WTC11 (cell line): ENCODE data around the gene ZDHHC14.
"Not testable (repeated sequence)": the region's sequence is repeated elsewhere in the genome, so short reads cannot be mapped to it uniquely, and the experiment has no call there.

Experiments
- FOXJ3 ChIP-seq: sonication (generic); formaldehyde crosslinking; IDR thresholded peaks from 2 replicates; pipeline ENCODE4 v1.9.0; 2021; ENCODE audit warnings: missing genetic modification reagents, mild to moderate bottlenecking, borderline replicate concordance
- FOXK1 ChIP-seq: sonication (generic); formaldehyde crosslinking; IDR thresholded peaks from 2 replicates; pipeline ENCODE4 v1.8.0; 2022; ENCODE audit warnings: mild to moderate bottlenecking, moderate library complexity, missing genetic modification reagents
- GABPB1 ChIP-seq: sonication (generic); formaldehyde crosslinking; IDR thresholded peaks from 2 replicates; pipeline ENCODE4 v1.8.1; 2023; ENCODE audit warnings: mild to moderate bottlenecking, missing genetic modification reagents
- JAZF1 ChIP-seq: fragments of 250-450 bp; sonication (Bioruptor Pico); IDR thresholded peaks from 2 replicates; pipeline ENCODE4 v1.9.0; 2021; ENCODE audit warnings: moderate library complexity, mild to moderate bottlenecking, inconsistent platforms
- ZBTB21 ChIP-seq: sonication (generic); formaldehyde crosslinking; IDR thresholded peaks from 2 replicates; pipeline ENCODE4 v1.8.1; 2023; ENCODE audit warnings: mild to moderate bottlenecking, missing genetic modification reagents, borderline replicate concordance
- TF ChIP-seq, protein P1 (sequence below): sonication (generic); formaldehyde crosslinking; IDR thresholded peaks from 2 replicates; pipeline ENCODE4 v1.8.0; 2022; ENCODE audit warnings: mild to moderate bottlenecking, missing genetic modification reagents
- TF ChIP-seq, protein P2 (sequence below): fragments of 200-600 bp; IDR thresholded peaks from 2 replicates; pipeline ENCODE4 v1.8.0; 2022; ENCODE audit warnings: antibody characterized with exemption
- TF ChIP-seq, protein P3 (sequence below): sonication (generic); formaldehyde crosslinking; IDR thresholded peaks from 2 replicates; pipeline ENCODE4 v1.8.0; 2023; ENCODE audit warnings: missing genetic modification reagents, mild to moderate bottlenecking, borderline replicate concordance
- TF ChIP-seq, protein P4 (sequence below): sonication (generic); formaldehyde crosslinking; IDR thresholded peaks from 2 replicates; pipeline ENCODE4 v1.8.0; 2022; ENCODE audit warnings: mild to moderate bottlenecking, missing genetic modification reagents

DNA sequence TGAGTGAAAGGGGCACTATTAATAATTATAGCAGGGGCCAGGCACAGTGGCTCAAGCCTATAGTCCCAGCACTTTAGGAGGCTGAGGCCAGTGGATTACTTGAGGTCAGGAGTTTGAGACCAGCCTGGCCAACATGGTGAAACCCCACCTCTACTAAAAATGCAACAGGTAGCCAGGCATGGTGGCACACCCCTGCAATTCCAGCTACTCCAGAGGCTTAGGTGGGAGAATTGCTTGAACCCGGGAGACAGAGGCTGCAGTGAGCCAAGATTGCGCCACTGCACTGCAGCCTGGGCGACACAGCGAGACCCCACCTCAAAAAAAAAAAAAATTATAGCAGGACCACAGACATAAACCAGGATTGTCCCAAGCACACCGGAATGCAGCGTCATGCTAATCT is 340.0 kb downstream of the ZDHHC14 start:
- TF ChIP-seq ZBTB21 (CRISPR knock-in tag); GABPB1 (CRISPR knock-in tag); JAZF1 (CRISPR knock-in tag); FOXJ3; FOXK1: not testable (repeated sequence)
- TF ChIP-seq, protein P1, sequence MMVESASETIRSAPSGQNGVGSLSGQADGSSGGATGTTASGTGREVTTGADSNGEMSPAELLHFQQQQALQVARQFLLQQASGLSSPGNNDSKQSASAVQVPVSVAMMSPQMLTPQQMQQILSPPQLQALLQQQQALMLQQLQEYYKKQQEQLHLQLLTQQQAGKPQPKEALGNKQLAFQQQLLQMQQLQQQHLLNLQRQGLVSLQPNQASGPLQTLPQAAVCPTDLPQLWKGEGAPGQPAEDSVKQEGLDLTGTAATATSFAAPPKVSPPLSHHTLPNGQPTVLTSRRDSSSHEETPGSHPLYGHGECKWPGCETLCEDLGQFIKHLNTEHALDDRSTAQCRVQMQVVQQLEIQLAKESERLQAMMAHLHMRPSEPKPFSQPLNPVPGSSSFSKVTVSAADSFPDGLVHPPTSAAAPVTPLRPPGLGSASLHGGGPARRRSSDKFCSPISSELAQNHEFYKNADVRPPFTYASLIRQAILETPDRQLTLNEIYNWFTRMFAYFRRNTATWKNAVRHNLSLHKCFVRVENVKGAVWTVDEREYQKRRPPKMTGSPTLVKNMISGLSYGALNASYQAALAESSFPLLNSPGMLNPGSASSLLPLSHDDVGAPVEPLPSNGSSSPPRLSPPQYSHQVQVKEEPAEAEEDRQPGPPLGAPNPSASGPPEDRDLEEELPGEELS: not testable (repeated sequence)
- TF ChIP-seq, protein P2, sequence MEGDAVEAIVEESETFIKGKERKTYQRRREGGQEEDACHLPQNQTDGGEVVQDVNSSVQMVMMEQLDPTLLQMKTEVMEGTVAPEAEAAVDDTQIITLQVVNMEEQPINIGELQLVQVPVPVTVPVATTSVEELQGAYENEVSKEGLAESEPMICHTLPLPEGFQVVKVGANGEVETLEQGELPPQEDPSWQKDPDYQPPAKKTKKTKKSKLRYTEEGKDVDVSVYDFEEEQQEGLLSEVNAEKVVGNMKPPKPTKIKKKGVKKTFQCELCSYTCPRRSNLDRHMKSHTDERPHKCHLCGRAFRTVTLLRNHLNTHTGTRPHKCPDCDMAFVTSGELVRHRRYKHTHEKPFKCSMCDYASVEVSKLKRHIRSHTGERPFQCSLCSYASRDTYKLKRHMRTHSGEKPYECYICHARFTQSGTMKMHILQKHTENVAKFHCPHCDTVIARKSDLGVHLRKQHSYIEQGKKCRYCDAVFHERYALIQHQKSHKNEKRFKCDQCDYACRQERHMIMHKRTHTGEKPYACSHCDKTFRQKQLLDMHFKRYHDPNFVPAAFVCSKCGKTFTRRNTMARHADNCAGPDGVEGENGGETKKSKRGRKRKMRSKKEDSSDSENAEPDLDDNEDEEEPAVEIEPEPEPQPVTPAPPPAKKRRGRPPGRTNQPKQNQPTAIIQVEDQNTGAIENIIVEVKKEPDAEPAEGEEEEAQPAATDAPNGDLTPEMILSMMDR: not testable (repeated sequence)
- TF ChIP-seq, protein P3, sequence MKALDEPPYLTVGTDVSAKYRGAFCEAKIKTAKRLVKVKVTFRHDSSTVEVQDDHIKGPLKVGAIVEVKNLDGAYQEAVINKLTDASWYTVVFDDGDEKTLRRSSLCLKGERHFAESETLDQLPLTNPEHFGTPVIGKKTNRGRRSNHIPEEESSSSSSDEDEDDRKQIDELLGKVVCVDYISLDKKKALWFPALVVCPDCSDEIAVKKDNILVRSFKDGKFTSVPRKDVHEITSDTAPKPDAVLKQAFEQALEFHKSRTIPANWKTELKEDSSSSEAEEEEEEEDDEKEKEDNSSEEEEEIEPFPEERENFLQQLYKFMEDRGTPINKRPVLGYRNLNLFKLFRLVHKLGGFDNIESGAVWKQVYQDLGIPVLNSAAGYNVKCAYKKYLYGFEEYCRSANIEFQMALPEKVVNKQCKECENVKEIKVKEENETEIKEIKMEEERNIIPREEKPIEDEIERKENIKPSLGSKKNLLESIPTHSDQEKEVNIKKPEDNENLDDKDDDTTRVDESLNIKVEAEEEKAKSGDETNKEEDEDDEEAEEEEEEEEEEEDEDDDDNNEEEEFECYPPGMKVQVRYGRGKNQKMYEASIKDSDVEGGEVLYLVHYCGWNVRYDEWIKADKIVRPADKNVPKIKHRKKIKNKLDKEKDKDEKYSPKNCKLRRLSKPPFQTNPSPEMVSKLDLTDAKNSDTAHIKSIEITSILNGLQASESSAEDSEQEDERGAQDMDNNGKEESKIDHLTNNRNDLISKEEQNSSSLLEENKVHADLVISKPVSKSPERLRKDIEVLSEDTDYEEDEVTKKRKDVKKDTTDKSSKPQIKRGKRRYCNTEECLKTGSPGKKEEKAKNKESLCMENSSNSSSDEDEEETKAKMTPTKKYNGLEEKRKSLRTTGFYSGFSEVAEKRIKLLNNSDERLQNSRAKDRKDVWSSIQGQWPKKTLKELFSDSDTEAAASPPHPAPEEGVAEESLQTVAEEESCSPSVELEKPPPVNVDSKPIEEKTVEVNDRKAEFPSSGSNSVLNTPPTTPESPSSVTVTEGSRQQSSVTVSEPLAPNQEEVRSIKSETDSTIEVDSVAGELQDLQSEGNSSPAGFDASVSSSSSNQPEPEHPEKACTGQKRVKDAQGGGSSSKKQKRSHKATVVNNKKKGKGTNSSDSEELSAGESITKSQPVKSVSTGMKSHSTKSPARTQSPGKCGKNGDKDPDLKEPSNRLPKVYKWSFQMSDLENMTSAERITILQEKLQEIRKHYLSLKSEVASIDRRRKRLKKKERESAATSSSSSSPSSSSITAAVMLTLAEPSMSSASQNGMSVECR (CRISPR knock-in tag): not testable (repeated sequence)
- TF ChIP-seq, protein P4, sequence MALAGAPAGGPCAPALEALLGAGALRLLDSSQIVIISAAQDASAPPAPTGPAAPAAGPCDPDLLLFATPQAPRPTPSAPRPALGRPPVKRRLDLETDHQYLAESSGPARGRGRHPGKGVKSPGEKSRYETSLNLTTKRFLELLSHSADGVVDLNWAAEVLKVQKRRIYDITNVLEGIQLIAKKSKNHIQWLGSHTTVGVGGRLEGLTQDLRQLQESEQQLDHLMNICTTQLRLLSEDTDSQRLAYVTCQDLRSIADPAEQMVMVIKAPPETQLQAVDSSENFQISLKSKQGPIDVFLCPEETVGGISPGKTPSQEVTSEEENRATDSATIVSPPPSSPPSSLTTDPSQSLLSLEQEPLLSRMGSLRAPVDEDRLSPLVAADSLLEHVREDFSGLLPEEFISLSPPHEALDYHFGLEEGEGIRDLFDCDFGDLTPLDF: not testable (repeated sequence)
